ENCODE measurements around the gene NRDC.

DNA sequence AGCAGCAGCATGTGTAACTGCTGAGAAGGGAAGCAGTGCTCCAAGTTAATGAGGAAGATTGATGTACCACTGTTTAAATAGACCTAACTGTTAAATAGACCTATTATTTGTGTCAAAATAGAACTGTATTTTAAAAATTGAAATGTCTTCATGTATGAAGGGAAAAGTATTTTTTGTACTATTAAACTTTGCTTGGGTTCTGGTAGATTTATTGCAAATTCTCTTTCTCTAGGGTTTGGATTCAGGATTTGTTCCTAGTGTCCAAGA is 133.3 kb downstream of the NRDC start:
- TF ChIP-seq ZFP30 (CRISPR knock-in tag; IDR thresholded peaks at IDR 0.05; ENCODE audit: borderline replicate concordance): no peak
- no peak for TF ChIP-seq ZNF436 (CRISPR knock-in tag; IDR thresholded peaks at IDR 0.05)
- no peak for TF ChIP-seq ZBTB26 (CRISPR knock-in tag; IDR thresholded peaks at IDR 0.05)
- no peak for TF ChIP-seq THAP7 (CRISPR knock-in tag; IDR thresholded peaks at IDR 0.05)
- no peak for TF ChIP-seq CHD4 (IDR thresholded peaks at IDR 0.05; ENCODE audit: insufficient read depth, insufficient replicate concordance, low read depth, low read length, poor library complexity, severe bottlenecking)
- no peak for TF ChIP-seq HDAC6 (IDR thresholded peaks at IDR 0.05; ENCODE audit: low read depth, low read length)
- no peak for TF ChIP-seq CSDE1 (IDR thresholded peaks at IDR 0.05)
- TF ChIP-seq, protein P1, sequence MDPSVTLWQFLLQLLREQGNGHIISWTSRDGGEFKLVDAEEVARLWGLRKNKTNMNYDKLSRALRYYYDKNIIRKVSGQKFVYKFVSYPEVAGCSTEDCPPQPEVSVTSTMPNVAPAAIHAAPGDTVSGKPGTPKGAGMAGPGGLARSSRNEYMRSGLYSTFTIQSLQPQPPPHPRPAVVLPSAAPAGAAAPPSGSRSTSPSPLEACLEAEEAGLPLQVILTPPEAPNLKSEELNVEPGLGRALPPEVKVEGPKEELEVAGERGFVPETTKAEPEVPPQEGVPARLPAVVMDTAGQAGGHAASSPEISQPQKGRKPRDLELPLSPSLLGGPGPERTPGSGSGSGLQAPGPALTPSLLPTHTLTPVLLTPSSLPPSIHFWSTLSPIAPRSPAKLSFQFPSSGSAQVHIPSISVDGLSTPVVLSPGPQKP (CRISPR knock-in tag; IDR thresholded peaks at IDR 0.05): no peak
- TF ChIP-seq, protein P2, sequence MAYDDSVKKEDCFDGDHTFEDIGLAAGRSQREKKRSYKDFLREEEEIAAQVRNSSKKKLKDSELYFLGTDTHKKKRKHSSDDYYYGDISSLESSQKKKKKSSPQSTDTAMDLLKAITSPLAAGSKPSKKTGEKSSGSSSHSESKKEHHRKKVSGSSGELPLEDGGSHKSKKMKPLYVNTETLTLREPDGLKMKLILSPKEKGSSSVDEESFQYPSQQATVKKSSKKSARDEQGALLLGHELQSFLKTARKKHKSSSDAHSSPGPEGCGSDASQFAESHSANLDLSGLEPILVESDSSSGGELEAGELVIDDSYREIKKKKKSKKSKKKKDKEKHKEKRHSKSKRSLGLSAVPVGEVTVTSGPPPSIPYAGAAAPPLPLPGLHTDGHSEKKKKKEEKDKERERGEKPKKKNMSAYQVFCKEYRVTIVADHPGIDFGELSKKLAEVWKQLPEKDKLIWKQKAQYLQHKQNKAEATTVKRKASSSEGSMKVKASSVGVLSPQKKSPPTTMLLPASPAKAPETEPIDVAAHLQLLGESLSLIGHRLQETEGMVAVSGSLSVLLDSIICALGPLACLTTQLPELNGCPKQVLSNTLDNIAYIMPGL (CRISPR knock-in tag; IDR thresholded peaks at IDR 0.05): no peak
- TF ChIP-seq KLF6 (CRISPR knock-in tag; IDR thresholded peaks at IDR 0.05; ENCODE audit: borderline replicate concordance): no peak
